Hepatic stellate cell (primary cell): ENCODE results near the gene TLX2.

Experiments used
- DNase-seq: peaks from one replicate; pipeline ENCODE4 v3.0.0; 2011; ENCODE audit warnings: low spot score

TLX2 gene

DNA sequence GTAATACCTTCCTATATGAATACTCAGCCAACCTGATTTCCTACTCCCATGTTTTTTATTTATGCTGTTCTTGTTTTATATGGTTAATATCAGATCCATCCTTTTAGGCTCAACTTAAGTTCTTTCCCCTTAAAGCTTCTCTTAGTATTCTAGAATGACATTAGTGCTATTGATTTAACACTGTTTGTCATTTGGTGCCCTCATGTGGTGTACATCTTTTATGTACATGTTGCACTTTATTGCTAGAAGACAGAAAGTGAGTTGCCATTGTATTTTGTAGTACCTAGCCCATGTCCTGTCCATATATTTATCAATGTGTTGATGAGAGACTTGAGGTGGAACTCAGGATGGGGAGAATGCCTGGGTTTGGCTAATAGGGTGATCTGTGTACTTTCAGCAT is 18.0 kb downstream of the TLX2 start:
- DNase-seq, result peak; percentile 40

DNA sequence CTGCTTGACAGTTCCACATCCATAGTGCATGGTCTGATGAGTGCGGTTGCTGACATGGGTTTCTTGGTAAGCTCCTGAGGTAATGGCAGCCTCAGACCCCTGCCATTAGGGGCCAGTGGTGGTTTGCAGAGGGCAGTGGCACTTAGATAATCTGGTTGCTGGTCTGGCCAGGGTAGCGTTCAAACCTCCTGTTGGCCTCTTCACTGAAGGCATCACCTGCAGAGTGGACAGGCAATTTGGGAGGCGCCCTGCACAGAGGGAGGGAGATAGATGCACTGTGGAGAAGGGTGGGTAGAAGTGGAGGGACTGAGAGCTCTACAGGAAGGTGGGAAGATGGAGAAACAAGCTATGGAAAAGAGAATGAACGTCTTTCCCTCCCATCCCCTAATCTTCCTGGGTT is 19.2 kb downstream of the TLX2 start:
- no peak for DNase-seq

DNA sequence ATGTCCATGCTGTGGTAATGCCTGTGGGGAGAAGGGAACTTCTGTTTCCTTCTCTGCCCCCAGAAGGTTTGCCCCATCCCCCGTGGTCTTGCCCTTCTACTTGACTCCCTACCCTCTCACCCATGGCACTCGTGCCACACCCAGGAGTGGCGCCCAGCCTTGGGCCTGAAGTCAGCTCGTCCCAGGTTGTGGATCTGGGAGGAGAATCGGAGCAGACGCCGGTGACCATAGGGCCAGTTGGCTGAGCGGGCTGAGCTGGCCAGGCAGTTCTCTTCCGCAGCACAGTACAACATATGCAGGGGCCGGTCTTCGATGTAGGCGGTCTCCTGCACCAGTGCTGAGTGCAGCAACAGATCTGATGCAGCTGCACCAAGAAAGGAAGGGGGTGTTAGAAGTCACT is 20.2 kb downstream of the TLX2 start:
- no peak for DNase-seq

DNA sequence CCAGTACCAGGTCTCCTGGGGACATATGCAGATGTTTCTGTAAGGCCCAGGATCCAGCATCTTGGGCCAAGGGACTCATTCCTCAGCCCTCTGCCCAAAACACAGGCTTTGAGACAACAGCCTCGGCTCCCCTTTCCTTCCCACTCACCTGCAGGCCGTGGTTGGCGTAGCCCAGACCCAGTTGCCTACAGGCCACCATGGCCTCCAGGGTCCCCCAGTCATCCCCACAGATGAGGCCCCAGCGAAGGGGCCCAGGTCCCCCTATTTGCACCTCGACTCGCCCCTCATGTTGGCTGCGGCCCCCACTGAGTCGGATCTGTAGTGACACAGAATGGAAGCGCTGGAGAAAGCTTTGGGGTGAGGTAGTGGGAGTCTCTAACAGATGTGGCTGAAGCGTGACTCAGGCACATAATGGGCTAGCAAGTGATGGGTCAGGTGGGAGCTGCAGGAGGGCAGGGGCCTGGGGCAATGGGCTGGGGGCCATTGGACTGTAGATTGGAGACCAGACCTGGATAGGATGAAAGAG is 21.3 kb downstream of the TLX2 start:
- no peak for DNase-seq

DNA sequence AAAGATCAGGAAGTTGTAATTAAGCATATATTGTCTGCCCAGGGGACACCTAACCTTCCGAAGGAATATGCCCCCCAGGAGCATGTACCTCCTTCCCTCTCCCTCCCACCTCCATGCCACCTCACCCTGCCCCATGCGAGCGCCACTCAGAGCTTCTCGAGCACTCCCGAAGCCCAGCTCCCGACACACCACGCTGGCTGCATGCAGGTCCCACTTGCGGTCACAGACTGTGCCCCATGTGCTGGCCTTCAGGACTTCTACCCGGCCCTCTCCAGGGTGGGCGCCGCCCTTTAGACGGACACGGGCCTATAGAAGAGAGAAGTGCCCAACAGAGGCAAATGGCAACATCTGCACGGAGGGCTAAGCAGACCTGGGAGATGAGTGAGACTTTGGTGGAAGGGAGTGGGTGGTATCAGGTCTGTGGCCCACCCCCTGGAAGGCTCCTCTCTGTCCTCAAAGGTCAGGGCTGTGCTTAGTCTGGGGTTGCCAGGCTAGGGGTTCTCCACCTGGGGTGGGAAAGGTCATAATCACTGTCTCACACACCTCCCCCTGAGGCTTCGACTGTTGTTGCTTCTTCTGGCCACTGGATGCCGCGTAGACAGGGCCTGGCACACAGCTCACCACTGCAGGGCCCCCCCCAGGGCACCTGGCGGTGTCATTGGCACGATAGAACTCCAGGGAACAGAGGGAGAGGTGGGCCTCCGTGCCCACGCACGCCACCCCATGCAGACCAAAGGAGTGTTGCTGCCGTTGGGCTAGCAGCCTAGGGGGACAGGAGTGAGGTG is 22.1 kb downstream of the TLX2 start:
- DNase-seq, result no peak

DNA sequence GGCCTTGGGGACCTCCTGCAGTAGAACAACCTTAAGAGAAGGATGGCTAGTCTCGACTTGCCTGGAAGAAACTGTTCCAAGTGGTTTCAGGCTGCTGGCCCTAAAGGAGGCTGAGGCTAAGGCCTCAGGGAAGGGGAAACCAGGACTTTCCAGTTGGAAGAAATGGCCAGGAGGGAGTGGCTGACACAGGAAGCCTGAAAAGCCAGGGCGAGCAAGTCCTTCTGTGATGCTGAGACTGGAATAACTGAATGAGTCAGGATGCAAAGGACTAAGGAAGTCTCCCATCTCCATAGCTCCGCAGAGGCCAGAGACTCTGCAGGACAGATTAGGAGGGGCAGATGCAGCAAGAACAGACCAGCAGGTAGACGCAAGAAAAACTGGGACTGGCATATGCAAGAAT is 22.9 kb downstream of the TLX2 start:
- no peak for DNase-seq

DNA sequence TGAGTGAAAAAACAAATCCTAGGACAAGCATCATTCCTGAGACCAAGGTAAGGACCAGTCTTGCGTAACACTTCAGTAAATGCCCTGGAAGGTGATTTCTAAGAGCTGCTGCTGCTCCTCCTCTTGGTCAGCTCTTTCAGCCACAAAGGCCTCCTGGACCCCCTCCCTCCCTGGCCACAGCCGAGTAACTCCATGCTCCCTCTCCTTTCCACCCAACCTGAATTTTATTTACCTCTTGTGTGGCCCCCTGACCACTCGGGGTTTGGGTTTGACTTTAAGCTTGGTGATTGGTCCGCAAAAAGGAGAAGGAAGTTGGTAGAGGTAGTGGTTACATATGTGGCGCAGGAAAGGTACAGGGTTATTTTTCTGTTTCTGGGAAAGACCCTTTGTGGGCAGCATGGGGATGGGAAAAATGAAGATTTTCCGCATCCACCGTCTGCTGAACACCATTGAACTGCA is 24.7 kb downstream of the TLX2 start:
- DNase-seq, result no peak

DNA sequence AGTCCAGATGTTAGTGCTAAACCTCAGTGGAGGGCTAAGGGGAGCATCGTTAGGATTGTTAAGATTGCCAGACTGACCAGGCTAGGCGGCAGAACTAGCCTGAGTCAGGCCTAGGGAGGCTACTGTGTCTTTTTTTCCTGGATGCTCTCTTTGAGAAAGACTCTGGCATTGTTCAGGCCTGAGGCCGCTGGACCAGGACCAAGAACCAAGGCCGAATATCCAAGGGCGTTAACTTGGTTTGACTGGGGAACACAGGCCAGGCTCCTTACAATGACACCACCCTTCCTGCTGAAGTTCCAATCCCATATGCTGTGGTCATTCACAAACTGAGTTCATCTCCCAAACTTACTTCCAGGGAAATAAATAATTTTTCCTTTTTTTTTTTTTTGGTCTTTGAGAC is 26.0 kb downstream of the TLX2 start:
- DNase-seq, result no peak

DNA sequence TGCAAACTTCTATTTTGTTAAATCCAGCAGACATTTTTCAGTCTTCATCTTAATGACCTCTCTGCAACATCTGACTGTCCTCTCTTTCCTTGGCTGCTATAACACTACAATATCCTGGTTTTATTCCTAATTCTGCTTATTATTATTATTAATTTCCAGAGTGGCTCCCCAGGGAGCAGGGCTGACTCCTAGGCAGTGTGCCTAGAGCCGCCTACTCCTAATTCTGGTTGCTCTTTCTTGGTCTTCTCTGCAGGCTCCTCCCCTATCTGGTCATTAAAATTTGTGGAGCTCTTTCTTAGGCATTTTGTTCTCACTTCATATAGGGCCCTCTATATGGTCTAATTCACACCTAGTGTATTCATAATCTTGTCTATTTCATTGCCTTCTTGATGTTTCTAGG is 28.7 kb downstream of the TLX2 start:
- DNase-seq, result no peak

DNA sequence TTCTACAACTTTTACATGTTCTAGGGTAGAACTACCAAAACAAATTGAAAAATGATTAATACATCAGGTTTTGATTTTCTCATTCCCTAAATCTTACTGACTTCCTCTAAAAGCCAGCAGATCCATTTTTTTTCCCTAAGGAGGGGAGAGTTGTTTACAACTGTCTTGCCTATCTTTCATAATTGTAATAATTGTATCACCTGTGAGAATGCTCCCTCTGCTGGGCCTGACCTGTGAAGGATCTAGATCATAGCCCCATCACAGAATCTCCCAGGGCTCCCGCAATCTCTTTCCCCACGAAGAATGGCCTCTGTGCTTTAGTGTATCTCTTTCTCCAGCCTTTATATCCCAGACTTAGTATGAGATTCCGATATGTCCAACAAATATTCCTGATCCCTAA is 30.4 kb downstream of the TLX2 start:
- DNase-seq, result no peak

DNA sequence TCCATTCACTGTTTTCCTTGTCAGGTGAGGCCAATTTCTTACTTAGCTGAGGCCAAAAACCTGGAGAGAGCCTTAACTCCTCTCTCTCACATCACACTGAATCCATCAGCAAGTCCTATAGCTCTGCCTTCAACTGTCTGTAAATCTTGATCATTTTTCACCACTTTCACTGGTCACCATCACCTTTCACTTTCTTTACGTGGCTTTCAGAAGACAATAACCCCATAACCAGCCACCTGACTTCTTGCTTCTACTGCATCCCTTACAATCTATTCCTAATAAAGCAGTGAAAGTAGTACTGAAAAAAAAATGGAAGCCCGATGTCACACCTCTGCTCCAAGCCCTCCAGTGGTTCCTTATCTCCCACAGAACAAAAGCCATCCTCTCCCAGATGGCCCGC is 31.8 kb downstream of the TLX2 start:
- no peak for DNase-seq

DNA sequence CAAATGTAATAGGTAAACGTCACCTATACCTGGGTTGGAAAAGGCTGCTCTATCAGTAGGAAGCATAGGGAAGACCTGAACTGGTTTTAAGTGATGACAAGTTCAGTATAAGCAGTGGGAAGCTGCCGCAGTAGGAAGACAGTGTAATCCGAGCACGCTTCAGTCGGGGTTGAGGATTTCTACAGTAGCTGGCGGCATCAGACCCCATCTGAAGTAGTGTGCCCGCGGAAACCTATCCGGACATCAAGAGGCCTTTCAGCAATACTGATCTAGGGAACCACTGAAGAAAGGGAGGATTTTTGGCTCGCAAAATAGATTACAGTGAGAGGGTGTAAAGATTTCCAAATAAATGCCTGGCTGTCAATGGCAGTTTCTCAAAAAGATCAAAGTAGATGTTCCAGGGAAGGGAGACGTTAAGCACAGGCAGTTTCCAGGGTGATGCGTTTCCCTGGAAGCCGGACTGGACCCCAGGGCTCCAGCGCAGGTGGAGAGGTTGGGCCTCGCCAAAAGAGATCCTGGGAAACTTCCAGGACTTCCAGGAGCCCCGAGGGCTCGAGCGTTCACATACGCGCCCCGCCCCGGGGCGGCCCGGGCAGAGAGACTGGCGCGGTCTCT is 34.1 kb downstream of the TLX2 start:
- DNase-seq, result no peak

DNA sequence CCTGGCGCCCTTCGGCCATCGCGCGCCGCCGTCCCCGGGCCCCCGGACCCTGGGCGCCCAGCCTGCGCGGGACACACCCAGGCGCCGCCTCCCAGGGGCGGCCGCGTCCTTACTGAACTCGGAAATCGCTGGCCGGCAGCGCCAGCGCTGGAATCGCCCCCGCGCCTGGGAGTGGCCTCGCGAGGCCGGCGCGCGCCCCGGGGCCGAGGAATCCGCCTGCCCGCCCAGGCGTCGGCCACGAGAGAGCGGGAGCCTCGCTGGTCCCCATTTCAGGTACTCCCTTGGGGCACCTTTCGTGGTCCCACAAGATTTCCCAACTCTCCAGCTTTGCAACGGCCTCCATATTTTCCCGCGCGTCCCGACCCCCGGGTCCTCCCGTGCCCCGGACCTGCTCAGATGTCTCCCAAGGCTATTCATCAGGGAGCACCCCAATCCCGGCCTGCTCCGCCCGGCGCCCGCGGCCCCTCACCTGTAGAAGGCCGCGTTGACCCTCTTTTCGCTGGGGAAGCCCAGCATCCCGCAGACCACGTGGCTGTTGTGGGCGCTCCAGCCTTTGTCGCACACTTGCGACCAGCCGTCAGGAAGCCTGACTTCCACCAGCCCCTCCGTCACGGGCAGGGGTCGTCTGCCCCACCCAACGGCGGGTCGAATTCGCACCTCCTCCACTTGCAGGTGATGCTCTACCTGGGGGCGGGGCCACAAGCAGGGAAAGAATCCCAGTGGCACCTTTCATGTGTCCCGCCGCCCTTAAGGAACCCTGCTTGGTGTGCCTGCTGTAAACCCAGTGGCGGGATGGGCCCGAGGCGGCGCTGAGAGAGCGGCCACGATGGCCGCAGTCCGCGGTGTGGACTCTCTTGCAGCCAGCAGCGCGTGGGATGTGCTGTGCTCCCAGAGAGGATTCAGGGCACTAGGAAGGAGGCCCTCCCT is 34.9 kb downstream of the TLX2 start:
- DNase-seq, result peak; percentile 75

DNA sequence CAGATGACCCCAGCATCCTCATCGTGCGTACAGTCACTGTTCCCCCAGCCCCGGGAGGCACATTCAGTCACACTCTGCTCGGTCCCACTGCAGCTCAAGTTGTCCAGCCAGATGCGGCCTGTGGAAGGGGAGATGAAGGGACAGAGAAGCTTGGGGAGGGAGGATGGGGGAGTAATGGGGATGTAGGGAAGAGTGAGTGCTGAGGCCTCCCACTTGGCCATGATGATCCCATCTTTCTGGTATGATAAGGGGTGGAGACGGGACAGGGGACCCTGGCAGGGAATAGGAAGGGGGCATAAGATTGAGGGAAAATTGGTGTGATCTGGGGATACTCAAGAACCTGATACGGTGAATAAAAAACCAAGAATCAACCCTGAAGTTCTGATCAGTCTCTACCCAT is 36.0 kb downstream of the TLX2 start:
- no peak for DNase-seq

DNA sequence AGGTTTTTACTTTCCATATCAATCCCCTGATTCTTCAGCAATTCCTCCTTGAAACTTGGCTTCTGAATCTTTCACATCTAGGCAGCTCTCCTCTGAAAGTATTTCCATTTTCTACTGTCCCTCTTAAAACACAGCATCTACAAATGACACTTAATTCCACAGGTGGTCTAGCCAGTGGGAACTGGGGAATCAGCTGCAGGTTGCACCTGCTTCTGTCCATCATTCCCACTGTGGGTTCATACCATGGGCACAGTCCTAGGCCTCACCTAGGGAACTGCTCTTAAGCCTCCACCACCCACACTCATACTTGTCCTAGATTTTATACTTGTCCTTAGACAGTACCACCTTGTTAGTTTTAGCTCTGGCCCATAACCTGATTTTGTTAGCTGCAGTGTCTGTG is 37.3 kb downstream of the TLX2 start:
- no peak for DNase-seq

DNA sequence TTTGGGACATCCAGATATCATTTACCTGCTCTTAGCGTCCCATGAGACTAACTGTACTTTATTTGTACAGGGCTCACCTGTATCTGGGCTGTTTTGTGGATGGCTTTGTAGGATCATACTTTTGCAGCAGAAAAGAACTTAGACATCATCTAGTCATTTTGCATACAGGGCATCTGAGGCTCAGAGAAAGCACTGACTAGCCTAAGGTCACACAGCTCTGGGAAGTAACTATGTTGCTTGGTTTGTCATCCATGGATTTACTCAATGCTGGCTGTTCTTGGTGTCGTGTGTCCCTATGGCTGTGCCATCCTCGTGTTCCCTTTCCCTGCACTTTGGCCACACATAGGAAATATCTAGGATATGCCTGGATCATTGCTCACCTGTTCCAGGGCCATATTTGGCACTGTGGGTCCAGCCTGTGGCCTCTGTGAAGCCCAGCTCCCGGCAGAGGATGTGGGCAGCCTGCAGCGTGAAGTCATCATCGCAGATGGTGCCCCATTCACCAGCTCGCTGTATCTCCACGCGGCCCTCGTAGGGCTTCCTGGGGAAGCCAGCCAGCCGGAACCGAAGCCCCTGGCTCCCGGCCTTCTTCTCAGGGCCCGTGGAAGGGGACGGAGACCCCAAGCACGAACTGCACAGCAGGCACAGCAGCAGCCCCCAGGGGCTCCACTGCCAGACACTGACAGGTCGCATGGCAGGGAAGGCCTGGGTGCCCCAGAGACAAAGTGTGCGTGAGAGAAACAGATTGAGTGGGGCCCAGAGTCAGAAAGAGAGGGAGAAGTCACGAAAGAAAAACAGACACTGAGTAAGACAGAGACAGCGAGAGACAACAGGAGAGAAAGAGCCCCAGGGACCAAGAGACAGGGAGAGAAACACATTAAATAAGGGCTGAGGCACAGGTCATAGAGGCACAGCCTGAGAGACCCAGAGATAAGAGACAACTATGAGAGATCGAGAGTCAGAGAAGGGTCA is 38.0 kb downstream of the TLX2 start:
- peak; percentile 47 for DNase-seq

DNA sequence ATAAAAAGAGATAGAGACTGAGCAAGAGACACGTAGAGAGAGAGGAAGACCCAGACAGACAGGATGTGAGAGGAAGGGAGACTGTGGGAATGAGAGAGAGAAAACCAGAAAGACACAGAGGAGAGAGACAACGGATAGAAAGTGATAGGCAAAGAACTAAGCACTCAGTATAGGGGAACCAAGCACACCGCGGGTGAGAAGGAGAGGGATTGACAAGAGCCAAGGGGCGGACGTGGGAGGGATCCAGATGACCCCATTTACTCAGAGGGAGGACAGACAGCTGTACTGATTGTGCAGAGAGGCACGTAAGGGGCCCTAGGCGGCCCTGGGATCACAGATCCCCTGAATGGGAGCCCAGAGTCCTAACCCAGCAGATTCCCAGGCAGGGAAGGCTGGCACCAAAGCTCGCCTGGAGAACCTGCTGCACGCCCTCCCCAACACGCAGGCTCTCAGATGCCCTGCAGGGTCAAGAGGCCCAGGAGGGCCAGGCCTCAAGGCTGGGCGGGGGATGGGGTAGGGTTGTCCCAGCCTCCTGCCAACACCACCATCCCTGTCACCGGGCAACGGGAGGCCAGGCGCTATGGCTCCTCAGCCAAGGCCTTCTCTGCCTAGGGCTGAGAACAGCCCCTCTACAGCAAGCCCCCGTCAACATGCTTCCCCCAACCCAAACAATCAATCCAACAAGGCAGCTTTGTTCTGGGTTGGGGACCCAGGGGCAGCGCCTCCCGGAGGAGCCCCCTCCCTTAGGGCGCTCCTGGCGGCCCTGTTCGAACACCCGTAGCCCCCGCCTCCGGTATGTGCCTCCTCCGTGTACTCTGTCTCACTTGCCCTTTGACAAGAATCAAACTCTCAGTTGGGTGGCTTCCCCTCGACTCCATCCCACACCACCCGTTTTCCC is 38.9 kb downstream of the TLX2 start:
- DNase-seq, result peak; percentile 50

DNA sequence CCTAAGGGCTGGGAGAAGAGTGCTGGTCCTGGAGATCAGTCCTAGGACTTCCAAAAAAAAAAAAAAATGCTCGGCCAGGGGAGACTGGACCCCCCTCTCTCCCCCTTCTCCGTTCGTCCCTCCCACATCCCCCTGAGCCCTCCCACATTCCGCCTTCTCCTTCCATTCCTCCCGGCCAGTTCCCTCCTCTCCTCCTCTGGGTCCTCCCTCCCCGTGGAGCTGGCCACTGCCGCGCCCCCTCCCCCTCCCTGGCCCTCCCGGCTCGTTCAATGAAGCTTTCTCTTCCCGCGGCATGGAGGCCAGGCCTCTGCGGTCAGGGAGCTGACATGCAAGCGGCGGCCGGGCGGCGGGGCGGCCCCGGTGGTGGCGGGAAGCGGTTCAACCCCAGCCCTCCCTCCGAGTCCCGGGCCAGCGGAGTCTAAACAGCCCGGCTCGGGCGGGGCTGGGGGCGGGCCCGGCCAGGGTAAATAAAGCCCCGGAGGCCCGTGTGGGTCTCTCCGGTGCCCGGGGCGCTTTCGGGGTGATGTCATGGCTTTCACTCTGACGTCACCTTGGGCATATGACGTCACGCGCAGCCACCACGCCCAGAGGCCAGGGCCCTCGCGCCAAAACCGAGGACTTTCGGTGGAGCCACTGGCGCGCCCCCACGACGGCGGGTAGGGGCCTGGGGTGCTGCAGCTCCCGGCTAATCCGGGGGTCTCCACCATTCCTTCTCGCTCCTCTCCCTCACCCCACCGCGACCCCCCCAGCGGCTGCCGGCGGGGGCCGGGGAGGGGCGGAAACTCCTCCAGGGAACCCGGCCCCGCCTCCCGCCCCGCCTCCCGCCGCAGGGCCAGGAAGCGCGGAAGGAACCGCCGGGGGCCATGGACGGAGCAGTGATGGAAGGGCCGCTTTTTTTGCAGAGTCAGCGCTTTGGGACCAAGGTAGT is 39.9 kb downstream of the TLX2 start, which contains the start of the genes DOK1 and LOXL3:
DOK1 (plus strand) TSS at position 829 of the 928 bp plus-strand sequence; CDS start at position 864, 35 bp downstream.
LOXL3 (minus strand) TSS at position 51 of the 928 bp plus-strand sequence. CDS start 1,308 bp downstream, outside the sequence.
- DNase-seq, result peak; percentile 97
